HG03064 (cell line): ENCODE data around the gene OVOL1.

Source experiments
- ATAC-seq: cut with Tn5 transposase; IDR thresholded peaks from one replicate; pipeline ENCODE4 v1.9.1; 2021; ENCODE audit warnings: low read depth; ENCODE audit not compliant: unreplicated experiment

Gene OVOL1

GRCh38 chr11:65790902-65791650 is 4.2 kb downstream of the OVOL1 start:
- ATAC-seq, result no peak

GRCh38 chr11:65791719-65792213 is 4.9 kb downstream of the OVOL1 start:
- peak; percentile 83 for ATAC-seq

- no peak for ATAC-seq
These were observed 5.6 kb downstream of the OVOL1 start for GRCh38 chr11:65792456-65792855.

- no peak for ATAC-seq
These were observed 6.3 kb downstream of the OVOL1 start for GRCh38 chr11:65793144-65793581.

- ATAC-seq, result no peak
These were observed 7.0 kb downstream of the OVOL1 start for GRCh38 chr11:65793625-65794400.

GRCh38 chr11:65794570-65795510 is 8.0 kb downstream of the OVOL1 start:
- ATAC-seq, result no peak

- no peak for ATAC-seq
These were observed 10.1 kb downstream of the OVOL1 start for GRCh38 chr11:65796726-65797601.

- ATAC-seq, result no peak
These were observed 10.8 kb downstream of the OVOL1 start for GRCh38 chr11:65797711-65798110.

GRCh38 chr11:65798882-65799281 is 12.0 kb downstream of the OVOL1 start:
- ATAC-seq, result no peak

- ATAC-seq, result no peak
These were observed 14.5 kb downstream of the OVOL1 start for GRCh38 chr11:65801153-65801987.

- no peak for ATAC-seq
These were observed 16.0 kb downstream of the OVOL1 start for GRCh38 chr11:65802841-65803240.

- no peak for ATAC-seq
These were observed 17.1 kb downstream of the OVOL1 start for GRCh38 chr11:65803797-65804492.

GRCh38 chr11:65806979-65807378 is 20.1 kb downstream of the OVOL1 start:
- ATAC-seq, result no peak

GRCh38 chr11:65808744-65809341 is 22.0 kb downstream of the OVOL1 start:
- ATAC-seq, result no peak

- no peak for ATAC-seq
These were observed 22.6 kb downstream of the OVOL1 start for GRCh38 chr11:65809496-65809895.

GRCh38 chr11:65810046-65810868 is 23.4 kb downstream of the OVOL1 start:
- no peak for ATAC-seq
